NCI-H1417 (cell line): Measurements from ENCODE around the gene PUS7L.
A peak's percentile ranks its signal among the peaks of the same experiment; 100 is the strongest.
"Not testable (repeated sequence)": the region's sequence is repeated elsewhere in the genome, so short reads cannot be mapped to it uniquely, and the experiment has no call there.

Source experiments
- DNase-seq, 3 experiments: peaks; one replicate each; lab custom pipeline; 2025; lab: John Stamatoyannopoulos, UW

PUS7L gene

DNA sequence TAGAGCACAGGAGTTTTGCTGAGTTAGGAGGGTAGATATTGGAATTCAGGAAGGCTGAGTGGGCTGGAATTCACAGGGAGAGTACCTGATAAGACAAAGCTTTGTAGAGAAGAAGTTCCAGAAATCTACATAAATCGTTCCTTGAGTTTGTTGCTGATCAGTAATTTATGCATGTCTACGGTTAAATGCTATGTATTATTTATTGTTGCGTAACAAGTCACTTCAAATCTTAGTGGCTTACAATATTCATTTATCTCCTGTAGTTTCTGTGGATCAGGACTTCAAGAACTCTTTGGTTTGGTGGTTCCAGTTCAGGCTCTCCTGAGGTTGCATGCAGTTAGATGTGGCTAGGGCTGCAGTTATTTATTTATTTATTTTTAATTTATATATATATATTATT lies 7.8 kb downstream of the PUS7L start:
- no peak for DNase-seq

- no peak for DNase-seq
Measured at GRCh38 chr12:43749016-43749415, 9.6 kb downstream of the PUS7L start.

DNA sequence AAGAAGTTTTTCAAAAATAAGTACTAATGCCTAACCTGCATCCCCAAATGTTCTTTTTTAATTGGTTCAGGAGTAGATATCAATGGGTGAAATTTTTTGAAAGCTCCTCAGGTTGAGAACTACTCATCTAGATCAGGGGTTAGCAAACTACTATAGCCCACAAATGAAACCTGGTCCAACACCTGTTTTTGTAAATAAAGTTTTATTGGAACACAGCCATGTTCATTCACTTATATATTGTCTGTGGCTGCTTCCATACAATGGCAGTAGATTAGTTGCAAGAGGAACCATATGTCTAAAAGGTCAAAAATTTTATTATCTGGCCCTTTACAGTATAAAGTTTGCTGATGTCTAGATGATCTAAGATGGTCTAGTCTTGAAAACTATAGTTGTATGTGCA lies 13.8 kb downstream of the PUS7L start:
- DNase-seq: no peak

DNA sequence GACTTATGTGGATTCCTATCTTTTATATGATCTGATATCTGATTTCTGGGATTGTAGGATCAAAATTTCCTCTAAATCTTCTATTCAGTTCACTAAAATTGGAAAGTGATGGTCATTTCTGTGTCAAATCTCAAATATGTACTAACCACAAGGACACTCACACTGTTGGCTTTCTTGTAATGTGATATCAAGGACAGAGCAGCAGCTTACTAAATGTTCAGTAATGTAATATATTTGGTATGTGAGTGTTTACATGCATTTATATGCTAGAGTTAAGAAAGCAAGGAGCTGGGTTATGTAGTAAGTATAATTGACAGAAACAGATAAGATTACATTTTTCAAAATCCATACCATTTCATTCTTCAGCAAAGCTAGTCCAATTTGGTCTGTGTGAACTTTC lies 16.5 kb downstream of the PUS7L start:
- no peak for DNase-seq

DNA sequence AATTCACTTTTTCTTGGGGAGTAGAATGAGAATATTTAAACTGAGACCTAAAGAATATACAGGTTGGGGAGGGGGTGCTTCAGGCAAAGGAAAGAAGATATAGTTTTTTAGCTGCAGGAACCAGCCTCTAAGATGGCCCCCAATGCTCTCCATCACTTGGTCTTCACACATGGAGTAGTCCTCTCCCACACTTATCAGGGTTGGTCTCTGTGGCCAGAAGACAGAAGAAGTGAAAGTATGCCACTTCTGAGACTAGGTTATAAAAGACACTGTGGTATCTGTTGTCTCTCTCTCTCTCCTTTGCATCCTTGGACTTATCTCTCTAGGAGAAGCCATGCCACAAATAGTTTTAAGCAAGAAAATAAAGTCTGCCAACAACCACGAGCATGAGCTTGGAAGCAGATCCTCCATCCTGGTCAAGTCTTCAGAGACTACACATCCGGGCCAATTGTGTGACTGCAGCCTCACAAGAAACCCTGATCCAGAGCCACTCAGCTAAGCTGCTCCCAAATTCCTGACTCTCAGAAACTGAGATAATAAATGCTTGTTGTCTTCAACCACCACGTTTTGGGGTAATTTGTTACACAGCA lies 18.0 kb downstream of the PUS7L start:
- DNase-seq: no peak

DNA sequence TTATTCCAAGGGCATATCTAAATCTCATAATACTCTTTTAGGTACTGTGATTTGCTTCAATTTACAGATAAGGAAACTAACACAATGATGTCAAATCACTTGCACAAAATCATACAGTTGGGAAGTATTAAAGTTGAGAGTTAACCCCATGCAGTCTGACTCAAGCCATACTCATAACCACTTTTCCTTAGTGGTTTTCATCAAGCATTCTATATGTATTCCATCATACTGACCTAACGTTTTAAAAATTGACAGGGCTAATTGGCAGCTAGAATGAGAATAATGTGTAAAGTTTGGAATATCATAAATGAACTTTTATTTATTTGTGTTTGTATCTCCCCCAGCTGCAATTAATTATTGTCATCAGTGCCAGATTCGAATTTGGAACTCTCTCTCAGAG lies 20.9 kb downstream of the PUS7L start:
- DNase-seq: no peak

DNA sequence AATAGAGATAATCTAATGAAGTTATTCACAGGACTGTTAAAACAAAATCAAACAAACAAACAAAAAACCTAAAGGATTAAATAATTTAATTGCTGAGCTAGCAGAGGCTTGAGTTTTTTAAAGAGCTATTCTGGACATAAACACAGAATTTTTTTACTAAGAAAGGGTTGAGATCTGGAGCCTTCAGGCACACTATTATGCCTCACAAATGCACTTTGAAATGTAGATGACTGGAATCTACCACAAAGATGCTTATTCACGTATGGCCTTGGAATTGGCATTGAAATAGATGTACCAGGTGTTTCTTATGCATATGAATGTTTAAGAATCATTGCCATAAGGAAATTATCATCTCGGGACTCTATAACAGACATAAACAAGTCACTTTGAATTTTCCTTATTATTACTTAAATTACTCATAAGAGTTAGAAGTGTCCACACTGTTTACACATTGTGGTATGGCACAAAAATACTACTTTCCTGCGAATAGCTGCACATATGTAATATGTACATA lies 21.6 kb downstream of the PUS7L start:
- no peak for DNase-seq

GRCh38 chr12:43733687-43734086 lies 24.9 kb downstream of the PUS7L start:
- no peak for DNase-seq

DNA sequence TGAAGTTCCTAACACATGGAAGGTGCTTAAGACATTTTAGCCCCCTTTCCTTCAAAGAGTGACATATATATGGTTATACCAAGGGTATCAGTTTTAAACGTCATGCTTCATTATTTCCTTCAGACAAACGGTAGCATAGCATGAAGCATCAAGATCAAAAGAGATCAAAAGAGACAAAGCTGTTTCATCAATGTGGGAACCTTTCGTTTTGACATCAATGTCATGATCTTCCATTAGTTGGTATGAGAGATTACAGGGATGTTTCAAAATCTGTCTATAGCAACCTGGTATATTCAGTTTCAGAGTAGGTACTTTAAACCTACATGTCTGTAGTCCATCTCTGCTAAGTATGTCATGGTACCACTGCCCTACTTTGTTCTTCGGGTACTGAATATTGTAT lies 28.3 kb downstream of the PUS7L start:
- no peak for DNase-seq

GRCh38 chr12:43728698-43729097 lies 29.9 kb downstream of the PUS7L start:
- DNase-seq: no peak

GRCh38 chr12:43728117-43728516 lies 30.5 kb downstream of the PUS7L start:
- peak in 2 of 3 experiments; percentile 10 to 50 for DNase-seq

- DNase-seq: no peak
Measured at GRCh38 chr12:43723134-43723533, 35.5 kb downstream of the PUS7L start.

DNA sequence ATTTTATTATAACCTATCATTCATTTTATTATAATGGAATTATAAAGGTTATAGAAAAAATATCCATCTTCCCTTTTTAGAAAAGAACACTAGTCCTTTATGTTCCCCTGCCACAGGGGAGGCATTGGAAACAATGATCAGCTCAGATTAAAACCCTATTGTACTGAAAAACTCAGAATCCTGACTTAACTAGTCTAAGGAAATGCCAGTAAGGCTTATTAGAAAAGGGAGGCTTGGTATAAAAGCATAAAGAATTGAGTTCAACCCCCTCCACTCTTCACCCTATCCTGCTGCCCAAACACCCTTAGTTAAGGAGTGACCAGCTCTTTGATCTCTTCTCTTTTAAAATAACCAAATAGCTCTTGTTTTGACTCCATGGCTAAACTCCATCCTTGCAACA lies 36.0 kb downstream of the PUS7L start:
- DNase-seq: no peak

GRCh38 chr12:43711348-43711747 lies 47.2 kb downstream of the PUS7L start:
- DNase-seq: no peak

DNA sequence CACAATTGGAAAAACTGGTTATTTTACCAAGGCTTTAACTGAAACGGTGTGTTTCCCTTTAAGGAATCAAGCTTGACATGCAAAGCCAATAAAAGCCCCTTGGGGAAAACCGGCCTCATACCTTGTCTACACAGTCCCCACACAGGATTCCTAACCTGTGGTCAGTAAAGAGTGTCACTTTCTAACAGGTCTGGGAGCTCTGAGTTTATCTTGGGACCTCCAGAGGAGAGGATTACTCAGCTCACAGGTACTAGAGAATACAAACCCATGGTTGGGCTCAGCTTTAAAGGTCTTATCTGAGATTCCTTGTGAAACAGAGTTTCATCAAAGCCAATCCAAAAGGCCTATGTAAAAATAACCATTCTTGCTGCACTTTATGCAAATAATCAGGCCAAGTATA lies 54.8 kb downstream of the PUS7L start:
- DNase-seq: not testable (repeated sequence)

DNA sequence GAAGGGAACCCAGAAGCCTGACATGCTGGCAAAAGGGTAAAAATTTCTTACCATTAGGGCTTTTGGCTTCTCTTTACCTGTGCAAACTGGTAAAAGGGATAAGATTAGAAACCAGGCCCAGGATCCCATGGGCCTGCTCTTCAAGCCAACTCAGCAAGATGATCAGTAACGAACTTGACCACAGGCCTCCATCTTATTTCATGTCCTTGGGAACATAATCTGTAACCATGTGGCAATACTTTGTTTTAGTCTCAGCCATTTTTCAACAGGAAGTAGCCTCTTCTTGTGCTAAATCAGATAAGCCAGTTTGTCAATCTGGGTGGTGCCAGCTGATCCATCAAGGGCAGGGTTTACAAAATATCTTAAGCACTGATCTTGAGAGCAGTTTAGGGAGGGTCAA lies 57.4 kb downstream of the PUS7L start:
- not testable (repeated sequence) for DNase-seq

GRCh38 chr12:43696154-43696553 lies 62.4 kb downstream of the PUS7L start:
- DNase-seq: peak in 1 of 3 experiments; percentile 14

- DNase-seq: no peak
Measured at GRCh38 chr12:43694879-43695278, 63.7 kb downstream of the PUS7L start.

GRCh38 chr12:43692064-43692463 lies 66.5 kb downstream of the PUS7L start:
- DNase-seq: no peak

GRCh38 chr12:43685491-43685890 lies 73.1 kb downstream of the PUS7L start:
- DNase-seq: not testable (repeated sequence)

GRCh38 chr12:43676183-43676813 lies 82.3 kb downstream of the PUS7L start:
- peak in 2 of 3 experiments; percentile 17 to 58 for DNase-seq

- DNase-seq: no peak
Measured at GRCh38 chr12:43675048-43675904, 83.3 kb downstream of the PUS7L start.

DNA sequence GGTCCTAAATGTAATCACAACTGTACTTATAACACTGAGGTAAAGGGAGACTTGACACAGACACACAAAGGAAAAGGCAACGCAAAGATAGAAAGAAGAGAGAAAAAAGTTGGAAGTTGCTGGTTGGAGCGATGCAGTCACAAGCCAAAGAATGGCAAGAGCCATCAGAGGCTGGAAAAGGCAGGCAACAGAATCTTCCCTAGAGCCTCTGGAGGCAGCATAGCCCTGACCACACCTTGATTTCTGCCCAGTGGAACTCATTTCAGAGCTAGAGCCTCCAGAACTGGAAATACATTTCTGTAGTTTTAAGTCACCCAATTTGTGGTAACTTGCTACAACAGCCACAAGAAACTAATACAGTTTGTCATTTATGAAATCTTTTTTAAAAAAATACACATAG lies 89.2 kb downstream of the PUS7L start:
- DNase-seq: no peak
